ENCODE results near the gene CDKN2B-AS1. TPM values are rescaled to one million over a fixed set of nuclear protein-coding genes. Genes with fewer than 3 reads are reported as not detected.

CDKN2B-AS1 gene
- total RNA-seq, 1 donor from 2014 or later: 6.5 TPM

DNA sequence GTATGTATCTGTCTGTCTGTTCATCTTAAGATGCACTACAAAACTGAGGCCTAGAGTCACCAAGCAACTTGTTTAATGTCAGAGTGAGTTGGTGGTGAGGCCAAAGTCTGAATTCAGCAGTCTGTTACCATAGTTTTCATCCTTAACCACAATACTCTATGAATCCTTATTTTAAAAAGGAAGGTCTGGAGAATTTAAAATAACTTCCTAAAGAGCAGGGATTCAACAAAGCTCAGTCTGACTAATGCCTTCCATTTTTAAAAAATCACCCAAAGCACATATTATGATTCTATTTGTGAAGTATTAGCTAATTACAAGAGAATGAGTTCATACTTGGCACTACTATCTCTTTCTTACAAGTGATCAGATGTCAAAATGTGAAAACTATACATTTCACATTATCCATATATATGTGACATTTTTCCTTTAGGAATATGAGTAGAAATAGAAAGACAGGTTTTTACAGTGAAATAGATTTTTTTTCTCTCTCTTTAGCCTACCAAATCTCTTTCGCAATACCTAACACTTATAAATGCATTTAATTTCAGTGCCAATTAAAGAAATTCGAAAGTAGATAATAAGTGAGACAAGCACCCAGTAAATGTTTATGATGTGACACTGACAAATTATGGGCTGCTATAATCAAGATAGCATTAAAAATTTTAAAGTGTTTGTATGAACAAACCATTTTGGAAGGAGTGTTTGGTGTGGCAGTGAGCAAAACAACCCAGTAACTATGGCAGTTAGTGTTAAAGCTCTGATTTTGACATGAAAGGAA is 116.8 kb downstream of the CDKN2B-AS1 start:
- intact Hi-C loops (cut with micrococcal nuclease): no loop called here

DNA sequence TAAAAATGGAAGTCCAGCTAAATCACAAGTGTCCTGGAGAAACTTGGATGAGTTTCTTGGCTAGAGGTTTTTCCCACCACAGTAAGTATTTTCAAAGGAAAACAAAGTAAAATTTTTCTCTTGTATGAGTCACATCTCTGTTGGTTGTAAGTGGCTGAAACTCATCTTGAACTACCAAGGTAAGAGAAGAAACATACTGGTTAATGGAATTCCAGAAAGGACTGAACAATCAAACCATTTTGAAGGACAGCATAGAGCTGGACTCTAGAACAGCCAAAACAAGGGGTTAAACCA is 117.3 kb downstream of the CDKN2B-AS1 start:
- intact Hi-C loops (cut with micrococcal nuclease): no loop called here

DNA sequence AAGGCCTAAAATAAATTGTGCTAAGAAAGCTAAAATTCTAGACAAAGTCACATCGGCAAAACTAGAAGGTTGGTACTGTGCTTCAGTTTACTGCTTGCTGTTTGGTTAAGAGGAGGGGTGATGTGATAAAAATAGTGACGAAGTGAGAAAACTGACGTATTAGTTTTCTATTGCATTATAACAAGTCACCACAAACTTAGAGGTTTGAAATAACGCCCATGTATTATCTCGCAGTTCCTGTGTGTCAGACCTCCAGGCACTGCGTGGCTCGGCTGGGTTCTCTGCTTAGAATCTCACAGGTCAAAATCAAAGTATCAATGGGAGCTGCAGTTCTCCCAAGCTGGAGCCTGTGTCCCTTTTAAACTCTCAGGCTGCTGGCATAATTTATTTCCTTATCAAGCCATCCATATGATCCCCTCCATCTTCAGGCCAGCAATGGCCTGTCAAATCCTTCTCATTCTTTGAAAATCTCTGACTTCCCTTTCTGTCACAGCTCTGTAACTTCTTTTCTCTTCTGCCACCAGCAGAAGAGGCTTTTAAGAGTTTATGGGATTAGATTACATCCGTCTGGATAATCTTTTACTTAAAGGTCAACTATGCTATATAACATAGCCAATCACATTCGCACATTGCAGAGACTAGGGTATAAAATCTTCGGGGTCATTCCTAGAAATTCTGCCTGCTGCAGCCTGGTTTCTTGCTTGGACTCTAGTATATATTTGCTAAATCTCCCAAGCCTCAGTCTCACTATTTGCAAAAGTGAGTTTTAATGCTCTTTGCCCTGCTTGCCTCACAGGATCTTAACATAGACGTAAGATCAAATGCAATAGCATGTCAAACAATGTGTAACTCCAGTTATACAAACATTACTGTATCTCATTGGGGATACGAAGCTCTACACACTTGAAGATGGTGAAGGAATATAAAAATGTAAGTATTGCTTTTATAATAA is 118.6 kb downstream of the CDKN2B-AS1 start:
- intact Hi-C loops (cut with micrococcal nuclease): no loop called here

DNA sequence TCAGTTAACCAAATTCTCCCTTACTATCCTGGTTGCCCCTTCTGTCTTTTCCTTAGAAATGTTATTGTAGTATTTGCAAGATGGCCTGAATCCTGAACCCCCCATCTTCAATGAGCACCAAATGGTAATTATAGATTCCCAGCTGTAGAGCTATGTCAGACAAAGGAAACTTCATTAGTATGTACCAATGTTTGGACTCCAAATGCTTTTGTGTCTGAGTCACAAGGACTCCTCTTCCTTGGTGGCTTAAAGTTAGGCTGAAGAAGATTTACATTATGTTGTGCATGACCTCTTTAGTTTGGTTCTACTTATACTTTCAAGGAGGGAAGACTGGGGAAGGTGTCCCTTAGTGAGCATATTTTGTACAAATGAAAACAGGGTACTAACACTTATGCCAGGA is 120.4 kb downstream of the CDKN2B-AS1 start:
- intact Hi-C loops (cut with micrococcal nuclease): no loop called here

DNA sequence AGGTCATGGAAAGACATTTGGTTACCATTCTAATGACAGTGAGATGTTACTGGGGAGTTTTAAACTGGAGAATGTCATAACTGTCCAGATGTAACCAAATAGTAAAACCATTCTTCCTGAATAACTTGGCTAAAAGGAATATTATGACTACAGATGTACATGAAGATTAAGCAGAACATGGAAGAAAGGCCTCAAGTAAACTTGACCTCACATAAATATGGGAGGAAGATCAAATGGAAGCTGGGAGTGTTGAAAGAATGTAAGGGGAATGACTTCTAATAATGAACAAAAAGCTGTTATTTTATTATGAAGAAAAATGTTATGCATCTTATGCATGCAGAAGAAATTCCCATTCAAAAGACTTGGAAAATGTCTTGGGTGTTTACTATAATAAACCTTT is 122.2 kb downstream of the CDKN2B-AS1 start:
- intact Hi-C loops (cut with micrococcal nuclease): loop anchor here (1.0 kb wide), 1 partner anchor 11 kb away; no protein-coding TSS in a partner anchor

DNA sequence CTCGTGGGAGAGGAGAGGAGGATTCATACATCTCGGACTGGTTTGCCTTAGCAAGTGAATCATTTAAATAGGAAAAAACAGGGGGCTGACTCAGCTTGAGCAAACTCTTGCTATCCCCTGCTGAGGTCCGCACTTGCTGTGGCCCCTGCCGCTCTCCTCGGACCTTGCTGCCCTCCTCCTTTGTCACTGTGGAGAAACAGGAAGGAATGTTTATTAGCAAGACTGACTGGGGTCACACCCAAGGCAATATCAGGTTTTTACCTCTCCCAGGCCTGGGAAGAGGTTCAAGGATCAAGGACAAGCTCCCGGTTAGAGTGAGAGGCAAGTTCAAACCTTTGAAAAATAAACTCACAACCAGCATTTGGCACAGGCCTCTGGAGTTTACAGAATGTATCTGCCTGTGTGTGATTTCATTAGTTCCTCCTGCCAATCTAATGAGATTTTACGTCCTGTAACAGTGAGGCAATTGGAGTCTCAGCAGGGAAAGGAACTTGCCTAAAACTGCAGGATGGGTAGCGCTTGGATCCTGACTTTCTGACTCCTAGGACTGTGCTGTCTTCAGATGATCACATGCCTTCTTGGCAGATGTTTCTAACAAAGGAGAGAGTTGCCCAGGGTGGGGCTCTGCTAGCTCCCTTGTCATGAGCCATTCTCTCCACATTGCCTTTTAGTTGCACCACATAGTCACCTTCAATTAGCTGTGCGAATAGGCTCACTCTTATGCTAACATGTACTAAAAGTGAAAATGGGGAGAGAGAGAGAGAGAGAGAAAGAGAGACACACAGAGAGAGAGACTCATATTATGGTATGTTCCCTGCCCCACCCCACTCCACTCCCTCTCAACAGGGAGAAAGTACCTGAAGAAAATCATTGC is 123.2 kb downstream of the CDKN2B-AS1 start:
- intact Hi-C loops (cut with micrococcal nuclease): no loop called here

DNA sequence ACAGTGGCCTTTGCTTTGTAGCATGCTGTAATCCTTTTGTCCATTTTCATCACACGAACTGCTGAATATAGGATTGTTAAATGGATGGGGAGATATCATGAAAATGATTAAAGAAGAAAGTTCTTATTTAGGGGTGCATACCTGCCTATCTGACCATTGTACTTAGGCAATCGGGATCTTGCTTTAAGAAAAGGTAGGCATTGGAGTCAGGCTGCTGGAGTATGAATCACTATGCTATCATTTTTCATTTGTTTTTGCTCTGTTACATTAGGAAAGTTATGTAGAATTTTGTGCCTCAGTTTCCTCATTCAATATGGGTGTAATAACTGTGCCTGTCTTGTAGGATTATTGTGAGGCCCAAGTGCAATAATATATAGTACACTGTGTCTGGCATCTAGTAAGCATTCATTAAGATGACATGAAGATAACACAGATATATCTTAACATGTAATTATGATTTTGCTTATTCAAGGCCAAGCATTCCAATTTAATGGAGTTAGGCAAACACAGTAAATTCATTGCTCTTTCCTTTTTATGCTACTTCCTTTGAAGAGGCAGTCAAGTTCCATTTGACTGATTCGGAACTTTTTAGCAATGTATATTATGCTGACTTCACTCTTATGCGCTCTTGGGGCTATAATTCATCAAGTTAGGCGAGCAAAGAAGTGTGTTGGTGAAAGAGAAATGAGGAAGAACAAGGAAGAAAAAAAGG is 124.4 kb downstream of the CDKN2B-AS1 start:
- intact Hi-C loops (cut with micrococcal nuclease): loop anchor here (1.0 kb wide), 8 partner anchors 39 to 306 kb away; no protein-coding TSS in a partner anchor

DNA sequence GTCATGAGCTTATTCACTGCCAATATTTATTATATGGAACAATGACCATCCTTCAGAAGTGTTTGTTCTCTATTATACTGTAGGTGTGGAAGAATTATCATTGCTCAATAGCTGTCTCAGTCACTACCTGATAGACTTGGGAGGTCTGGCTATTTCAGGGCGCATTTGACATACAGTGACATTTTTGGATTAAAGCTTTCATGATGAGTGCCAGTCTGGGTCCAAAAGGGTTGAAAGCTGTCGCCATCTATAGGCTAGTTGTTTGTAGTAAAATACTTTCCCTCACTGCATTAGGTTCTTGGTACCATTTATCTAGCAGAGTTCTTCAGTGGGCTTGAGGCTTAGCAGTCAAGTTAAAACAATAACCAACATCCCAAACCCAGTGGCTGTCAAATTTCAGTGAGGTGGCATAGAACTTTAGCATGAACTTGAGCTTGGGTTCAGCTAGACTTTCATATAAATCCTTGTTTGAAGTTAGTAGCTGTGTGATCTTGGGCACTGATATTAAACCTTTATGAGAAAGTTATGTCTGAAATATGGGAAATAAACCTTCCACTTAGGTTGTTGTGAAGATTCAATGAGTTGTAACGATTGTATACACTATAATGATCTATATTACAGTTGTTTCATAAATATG is 125.0 kb downstream of the CDKN2B-AS1 start:
- intact Hi-C loops (cut with micrococcal nuclease): loop anchor here (1.0 to 2.0 kb wide), 10 partner anchors 39 to 333 kb away; no protein-coding TSS in a partner anchor

DNA sequence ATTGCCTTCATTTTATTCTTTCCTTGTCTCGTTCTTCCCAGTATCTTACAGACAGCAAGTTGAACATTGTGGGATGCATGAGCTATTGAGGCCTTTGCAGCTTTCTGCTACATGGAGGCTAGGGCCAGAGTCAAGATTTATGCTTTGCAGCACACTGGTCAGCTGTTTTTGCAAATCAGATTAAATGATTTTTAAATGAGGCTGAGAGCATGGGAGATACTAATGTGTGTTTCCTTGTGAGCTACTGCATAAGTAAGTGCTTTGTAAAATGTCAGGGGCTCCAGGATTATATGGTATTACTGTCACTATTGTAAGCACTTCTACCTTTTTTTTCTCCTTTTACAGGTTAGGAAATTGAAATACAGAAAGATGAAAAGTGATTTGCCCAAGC is 125.6 kb downstream of the CDKN2B-AS1 start:
- intact Hi-C loops (cut with micrococcal nuclease): loop anchor here (2.0 kb wide), 2 partner anchors 119 to 333 kb away; no protein-coding TSS in a partner anchor

DNA sequence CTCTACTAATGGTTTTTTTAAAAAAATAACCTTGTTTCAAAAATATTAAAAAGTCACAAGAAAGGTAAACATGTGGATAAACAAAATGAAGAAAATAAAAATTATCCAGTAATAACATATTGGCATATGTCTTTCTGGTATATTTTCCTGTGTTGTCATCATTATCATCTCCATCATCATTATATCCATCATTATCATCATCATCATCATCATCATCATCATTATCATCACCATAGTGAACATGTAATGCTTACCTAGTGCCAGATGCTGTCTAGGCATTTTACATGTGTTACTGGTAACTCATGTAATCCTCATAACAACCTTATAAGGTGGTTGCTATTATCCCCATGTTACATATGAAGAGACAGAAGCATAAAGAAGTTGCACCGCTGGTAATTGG is 126.0 kb downstream of the CDKN2B-AS1 start:
- intact Hi-C loops (cut with micrococcal nuclease): loop anchor here (2.0 kb wide), 2 partner anchors 118 to 332 kb away; no protein-coding TSS in a partner anchor

DNA sequence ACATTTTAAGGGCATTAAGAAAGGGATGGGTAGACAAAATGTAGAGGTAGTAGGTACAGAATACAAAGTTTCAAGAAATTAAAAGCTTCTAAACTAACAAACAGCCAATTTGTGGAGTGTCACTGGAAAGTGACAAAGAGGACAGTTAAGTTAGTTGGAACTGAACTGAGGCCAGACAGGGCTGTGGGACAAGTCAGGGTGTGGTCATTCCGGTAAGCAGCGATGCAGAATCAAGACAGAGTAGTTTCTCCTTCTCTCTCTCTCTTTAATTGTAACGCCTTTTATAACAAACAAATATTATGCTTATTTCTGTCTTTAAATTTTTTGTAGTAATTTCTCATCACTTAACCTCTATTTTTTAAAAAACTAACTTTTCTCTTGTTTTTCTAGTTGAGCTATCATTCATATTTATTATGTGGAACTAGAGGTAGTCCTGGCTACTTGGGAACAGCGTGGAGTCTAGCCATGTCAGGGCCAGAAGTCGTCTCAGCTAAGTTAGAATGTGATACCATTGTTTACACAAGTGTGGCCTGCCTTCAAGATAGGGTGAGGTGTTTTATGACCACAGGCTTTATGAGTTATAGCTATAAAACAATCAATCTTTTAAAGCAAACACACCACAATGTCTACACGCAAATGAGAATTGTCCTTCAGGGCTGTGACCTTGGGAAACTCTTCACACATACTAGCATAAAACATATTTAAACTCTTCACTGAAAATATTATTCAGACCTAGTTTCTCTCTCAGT is 129.8 kb downstream of the CDKN2B-AS1 start:
- intact Hi-C loops (cut with micrococcal nuclease): no loop called here

DNA sequence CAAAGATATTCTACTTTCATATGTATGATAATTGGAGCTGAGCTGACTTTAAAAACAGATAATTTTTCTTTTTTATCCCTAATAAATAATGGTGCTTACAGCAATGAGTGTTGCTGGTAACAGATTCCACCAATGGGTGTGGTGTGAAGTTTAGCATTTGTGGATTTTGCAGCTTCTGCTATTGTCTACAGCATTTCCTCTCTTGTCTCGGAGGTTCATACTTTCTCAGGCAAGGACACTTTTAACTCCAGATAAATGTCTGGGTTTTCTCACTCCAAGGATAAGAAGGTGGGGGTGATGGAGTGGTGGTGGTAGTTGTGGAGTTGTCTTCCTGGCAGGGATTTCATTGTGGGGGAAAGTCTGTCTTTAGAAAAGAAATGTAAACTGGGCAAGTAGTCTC is 134.5 kb downstream of the CDKN2B-AS1 start:
- intact Hi-C loops (cut with micrococcal nuclease): no loop called here

DNA sequence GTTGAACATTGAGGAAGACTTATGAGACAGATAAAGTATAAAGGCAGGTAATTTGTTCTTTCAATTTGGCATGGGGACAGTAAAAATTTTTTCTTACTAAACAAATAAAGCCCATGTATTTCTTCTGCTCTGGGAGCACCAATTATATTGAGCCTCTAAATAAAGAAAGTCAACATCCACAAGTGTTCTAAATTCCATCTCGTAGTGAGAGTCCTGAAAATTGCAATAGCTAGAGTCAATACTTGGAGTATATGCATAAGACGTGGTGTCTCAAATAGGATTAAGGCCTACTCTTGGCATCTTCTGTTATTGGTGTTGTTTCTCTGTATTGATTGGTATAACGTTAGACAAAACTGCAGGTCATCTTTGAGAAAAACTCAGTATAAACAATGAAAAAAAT is 135.0 kb downstream of the CDKN2B-AS1 start:
- intact Hi-C loops (cut with micrococcal nuclease): no loop called here

DNA sequence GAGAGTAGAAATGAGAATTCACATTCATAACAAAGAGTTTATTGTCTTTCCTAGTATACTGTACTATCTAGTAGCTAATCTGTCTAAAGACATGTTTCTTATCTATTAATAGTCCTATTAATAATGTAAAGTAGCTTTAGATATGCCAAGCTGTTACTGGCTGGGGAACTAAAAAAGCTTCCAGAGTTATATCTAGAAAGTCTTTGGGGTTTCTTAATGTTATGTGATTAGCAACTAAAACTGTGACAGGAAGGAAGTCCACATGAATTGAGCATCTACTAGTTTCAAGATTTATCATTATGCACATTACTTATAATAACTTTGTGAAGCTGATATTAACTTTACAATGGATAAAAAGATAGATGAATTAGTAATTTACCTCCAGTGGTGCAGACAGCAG is 137.2 kb downstream of the CDKN2B-AS1 start:
- intact Hi-C loops (cut with micrococcal nuclease): no loop called here

DNA sequence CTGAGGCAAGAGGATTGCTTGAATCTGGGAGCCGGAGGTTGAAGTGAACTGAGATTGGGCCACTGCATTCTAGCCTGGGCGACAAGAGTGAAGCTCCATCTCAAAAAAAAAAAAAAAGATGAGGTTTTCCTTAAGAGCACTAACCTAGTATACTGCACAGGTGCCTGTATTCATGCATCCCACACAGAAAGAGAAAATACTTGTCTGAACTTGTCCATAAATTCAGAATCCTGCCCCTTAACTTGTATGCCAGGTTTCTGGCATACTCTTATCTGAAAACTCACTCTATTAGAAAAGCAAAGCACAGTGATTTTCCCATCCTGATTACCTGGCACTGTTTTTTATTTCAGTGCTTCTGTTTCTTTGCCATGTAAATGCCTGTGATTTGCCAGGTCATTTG is 139.8 kb downstream of the CDKN2B-AS1 start:
- intact Hi-C loops (cut with micrococcal nuclease): no loop called here

DNA sequence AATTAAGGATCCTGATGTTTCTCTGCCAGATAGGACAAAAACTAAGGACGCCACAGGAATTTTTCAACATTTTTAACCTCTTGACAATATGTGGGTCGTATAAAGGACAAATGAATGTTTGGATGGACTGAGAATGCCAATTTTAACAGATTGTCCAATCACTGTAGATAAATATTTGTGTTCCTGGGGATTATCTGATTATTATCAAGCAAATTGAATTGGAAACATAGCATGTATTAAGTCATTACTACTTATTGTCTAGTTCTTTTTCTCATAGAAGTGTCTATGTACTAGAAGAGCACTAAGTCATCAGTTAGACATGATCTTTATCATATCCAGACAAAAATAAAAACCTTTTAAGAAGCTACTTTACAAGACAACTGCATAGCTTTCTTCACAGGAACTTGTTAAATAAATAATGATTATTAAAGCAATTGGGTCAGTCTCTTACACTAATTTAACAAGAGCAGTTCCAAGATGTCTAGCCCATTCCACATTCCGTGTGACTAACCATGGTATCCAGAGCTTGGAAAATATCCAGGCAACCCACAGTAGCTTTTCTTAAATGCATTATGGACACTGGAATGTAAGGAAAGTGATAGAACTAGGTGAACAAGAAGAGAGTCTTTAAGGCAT is 142.0 kb downstream of the CDKN2B-AS1 start:
- intact Hi-C loops (cut with micrococcal nuclease): no loop called here

DNA sequence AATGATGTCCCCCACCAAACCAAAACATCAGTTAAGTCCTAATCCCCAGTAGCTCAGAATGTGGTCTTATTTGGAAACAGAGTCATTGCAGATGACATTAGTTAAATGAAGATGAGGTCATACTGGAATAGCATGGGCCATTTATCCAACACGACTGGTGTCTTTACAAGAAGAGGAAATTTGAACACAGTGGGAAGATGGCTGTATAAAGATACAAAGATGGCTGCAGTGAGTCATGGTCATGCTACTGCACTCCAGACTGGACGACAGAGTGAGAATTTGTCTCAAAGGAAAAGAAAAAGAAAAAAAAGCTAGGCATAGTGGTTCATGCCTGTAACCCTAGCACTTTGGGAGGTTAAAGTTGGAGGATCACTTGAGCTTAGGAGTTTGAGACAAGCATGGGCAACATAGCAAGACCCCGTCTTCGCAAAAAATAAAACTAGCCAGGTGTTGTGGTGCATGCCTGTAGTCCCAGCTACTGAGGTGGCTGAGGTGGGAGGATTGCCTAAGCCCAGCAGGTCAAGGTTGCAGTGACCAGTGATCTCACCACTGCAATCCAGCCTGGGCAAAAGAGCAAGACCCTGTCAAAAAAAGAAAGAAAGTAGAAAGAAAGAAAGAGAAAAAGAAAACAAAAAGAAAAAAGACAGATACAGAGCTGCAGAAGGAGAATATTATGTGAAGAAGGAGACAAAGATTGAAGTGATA is 144.5 kb downstream of the CDKN2B-AS1 start:
- intact Hi-C loops (cut with micrococcal nuclease): no loop called here

DNA sequence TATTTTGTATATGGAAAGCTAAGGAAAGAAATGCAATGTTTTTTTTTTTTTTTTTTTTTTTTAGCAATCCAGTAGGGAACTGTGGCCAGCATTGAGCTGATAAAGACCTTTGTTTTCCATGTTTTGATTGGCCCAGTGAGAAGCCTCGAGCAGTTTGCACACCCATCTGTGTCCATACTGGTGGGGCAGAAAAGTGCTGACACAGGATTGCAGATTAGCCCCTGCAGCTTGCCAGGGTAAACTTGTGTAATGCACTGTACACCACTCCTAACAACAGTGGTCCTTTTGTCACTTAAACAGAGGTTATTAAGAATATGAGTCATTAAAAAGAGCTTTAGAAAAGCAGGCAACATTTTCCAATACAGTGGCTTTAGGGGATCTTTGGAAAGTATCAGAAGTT is 147.3 kb downstream of the CDKN2B-AS1 start:
- intact Hi-C loops (cut with micrococcal nuclease): no loop called here
